Vagina (tissue), 2 donors: ENCODE results near the gene PLEKHA8.

Experiments
- POLR2A ChIP-seq, 2 donors: fragments of 450-650 bp; IDR thresholded peaks; one replicate each; pipeline ENCODE4 v1.6.1; 2017; ENCODE audit warnings: antibody characterized with exemption in 2 of 2, mild to moderate bottlenecking in 2 of 2, moderate library complexity in 2 of 2
- POLR2AphosphoS5 ChIP-seq, 2 donors: sonication (generic); formaldehyde crosslinking; IDR thresholded peaks; one replicate each; pipeline ENCODE4 v1.9.0; 2017; ENCODE audit warnings: antibody characterized with exemption in 2 of 2, mild to moderate bottlenecking in 2 of 2, low read depth in 1 of 2; ENCODE audit not compliant: insufficient read depth in 1 of 2
- TF ChIP-seq, protein P1 (sequence below), 3 experiments: fragments of 450-650 bp in 2 of 3; fragments of 200-600 bp in 1 of 3; sonication (generic) in 1 of 3; IDR thresholded peaks; one replicate each; pipeline ENCODE4 v1.5.1; 2017 to 2019; ENCODE audit warnings: antibody characterized with exemption in 3 of 3, mild to moderate bottlenecking in 2 of 3, moderate library complexity in 2 of 3

DNA sequence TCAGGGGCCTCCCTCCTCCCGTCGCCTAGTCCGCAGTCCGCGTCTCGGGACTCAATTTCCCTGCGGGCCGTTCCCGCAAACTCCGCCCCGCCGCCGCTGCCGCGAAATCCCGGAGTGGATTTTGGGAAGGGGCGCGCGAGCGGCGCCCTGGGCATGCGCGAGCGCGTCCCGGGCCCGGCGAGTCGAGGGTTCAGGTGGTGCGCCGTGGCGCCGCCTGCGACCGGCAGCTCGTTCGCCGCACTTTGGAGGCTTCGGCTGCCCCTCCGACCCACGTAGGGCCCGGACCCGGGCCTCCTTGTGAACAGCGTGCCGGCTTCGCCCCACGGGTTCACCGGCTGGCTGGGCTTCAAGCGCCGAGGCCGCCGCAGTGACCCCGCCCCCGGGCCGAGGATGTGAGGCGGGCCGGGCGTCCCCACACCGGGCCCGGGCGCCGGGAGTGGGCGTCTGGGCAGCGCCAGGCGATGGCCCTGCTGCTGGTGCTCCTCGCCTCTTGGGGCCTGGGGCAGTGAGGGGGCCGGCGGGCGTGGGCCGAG is at the start of gene PLEKHA8:
- TF ChIP-seq, protein P1, sequence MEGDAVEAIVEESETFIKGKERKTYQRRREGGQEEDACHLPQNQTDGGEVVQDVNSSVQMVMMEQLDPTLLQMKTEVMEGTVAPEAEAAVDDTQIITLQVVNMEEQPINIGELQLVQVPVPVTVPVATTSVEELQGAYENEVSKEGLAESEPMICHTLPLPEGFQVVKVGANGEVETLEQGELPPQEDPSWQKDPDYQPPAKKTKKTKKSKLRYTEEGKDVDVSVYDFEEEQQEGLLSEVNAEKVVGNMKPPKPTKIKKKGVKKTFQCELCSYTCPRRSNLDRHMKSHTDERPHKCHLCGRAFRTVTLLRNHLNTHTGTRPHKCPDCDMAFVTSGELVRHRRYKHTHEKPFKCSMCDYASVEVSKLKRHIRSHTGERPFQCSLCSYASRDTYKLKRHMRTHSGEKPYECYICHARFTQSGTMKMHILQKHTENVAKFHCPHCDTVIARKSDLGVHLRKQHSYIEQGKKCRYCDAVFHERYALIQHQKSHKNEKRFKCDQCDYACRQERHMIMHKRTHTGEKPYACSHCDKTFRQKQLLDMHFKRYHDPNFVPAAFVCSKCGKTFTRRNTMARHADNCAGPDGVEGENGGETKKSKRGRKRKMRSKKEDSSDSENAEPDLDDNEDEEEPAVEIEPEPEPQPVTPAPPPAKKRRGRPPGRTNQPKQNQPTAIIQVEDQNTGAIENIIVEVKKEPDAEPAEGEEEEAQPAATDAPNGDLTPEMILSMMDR (IDR thresholded peaks at IDR 0.05), result peak in 1 of 3 experiments; percentile 38
- TF ChIP-seq POLR2A (IDR thresholded peaks at IDR 0.05) (peak in 1 of 2 donors; percentile 60), POLR2AphosphoS5 (IDR thresholded peaks at IDR 0.05; ENCODE audit: insufficient read depth in 1 of 2, low read depth in 1 of 2) (peak; percentile 63 to 81)
